ENCODE results near the gene NDUFA13. TPM values are rescaled to one million over a fixed set of nuclear protein-coding genes. Genes with fewer than 3 reads are reported as not detected.

Gene NDUFA13
- polyA plus RNA-seq, 1 donor from 2014 or later, result 266 TPM

- Histone ChIP-seq H3K9me2 (ENCODE audit: insufficient read depth, low read length) (no peaks in the 10 kb centered on the region), H2AFZ (ENCODE audit: low read depth, low read length) (no peak overlapping the region), H3K27ac (ENCODE audit: low read length) (no peak overlapping the region), H3K36me3 (ENCODE audit: insufficient read depth, low read length) (peaks cover 5% of the 10 kb centered on the region), H3F3A (ENCODE audit: insufficient read depth, low read length, poor library complexity, severe bottlenecking) (no peaks in the 10 kb centered on the region), H3K9ac (ENCODE audit: low read length) (no peak overlapping the region), H4K20me1 (ENCODE audit: insufficient read depth) (no peaks in the 10 kb centered on the region), H3K9me3 (ENCODE audit: low read length) (no peaks in the 10 kb centered on the region), H3K79me2 (replicated peaks; ENCODE audit: insufficient read depth, low read length) (no peaks in the 10 kb centered on the region), H3K4me2 (ENCODE audit: low read length) (no peak overlapping the region), H3K4me3 (ENCODE audit: low read length) (no peak overlapping the region), H3K27me3 (ENCODE audit: insufficient read depth, low read depth, low read length) (no peaks in the 10 kb centered on the region)
- no peak for TF ChIP-seq TAF1 (IDR thresholded peaks at IDR 0.05; ENCODE audit: low read depth)
- TF ChIP-seq CTCF (IDR thresholded peaks at IDR 0.05; ENCODE audit: poor library complexity, severe bottlenecking), result no peak
- TF ChIP-seq MXI1 (conservative IDR thresholded peaks at IDR 0.05; ENCODE audit: poor library complexity, severe bottlenecking), result no peak
- no peak for TF ChIP-seq EP300 (conservative IDR thresholded peaks at IDR 0.05; ENCODE audit: poor library complexity, severe bottlenecking)
Observed at GRCh38 chr19:19501798-19502197, 14.2 kb upstream of the NDUFA13 start.

- no peak overlapping the region for H3K4me2 ChIP-seq (ENCODE audit: low read length)
- no peak for TF ChIP-seq RAD21 (conservative IDR thresholded peaks at IDR 0.05)
- H3F3A ChIP-seq (ENCODE audit: insufficient read depth, low read length, poor library complexity, severe bottlenecking), result no peaks in the 10 kb centered on the region
- H3K27ac ChIP-seq (ENCODE audit: low read length), result no peak overlapping the region
- no peaks in the 10 kb centered on the region for H3K27me3 ChIP-seq (ENCODE audit: insufficient read depth, low read depth, low read length)
- no peaks in the 10 kb centered on the region for H3K9me3 ChIP-seq (ENCODE audit: low read length)
- no peaks in the 10 kb centered on the region for H3K9me2 ChIP-seq (ENCODE audit: insufficient read depth, low read length)
- H3K9ac ChIP-seq (ENCODE audit: low read length), result no peak overlapping the region
- no peaks in the 10 kb centered on the region for H3K79me2 ChIP-seq (replicated peaks; ENCODE audit: insufficient read depth, low read length)
- peaks cover 5% of the 10 kb centered on the region for H3K36me3 ChIP-seq (ENCODE audit: insufficient read depth, low read length)
- H3K4me3 ChIP-seq (ENCODE audit: low read length), result no peak overlapping the region
- no peaks in the 10 kb centered on the region for H4K20me1 ChIP-seq (ENCODE audit: insufficient read depth)
- H2AFZ ChIP-seq (ENCODE audit: low read depth, low read length), result no peak overlapping the region
Observed at GRCh38 chr19:19502281-19502680, 13.7 kb upstream of the NDUFA13 start.

GRCh38 chr19:19502808-19503602 lies 13.0 kb upstream of the NDUFA13 start:
- Histone ChIP-seq H3K9me3 (ENCODE audit: low read length) (no peaks in the 10 kb centered on the region), H3F3A (ENCODE audit: insufficient read depth, low read length, poor library complexity, severe bottlenecking) (no peaks in the 10 kb centered on the region), H3K4me2 (ENCODE audit: low read length) (no peak overlapping the region), H3K9ac (ENCODE audit: low read length) (no peak overlapping the region), H3K36me3 (ENCODE audit: insufficient read depth, low read length) (peaks cover 5% of the 10 kb centered on the region), H2AFZ (ENCODE audit: low read depth, low read length) (no peak overlapping the region), H3K27me3 (ENCODE audit: insufficient read depth, low read depth, low read length) (no peaks in the 10 kb centered on the region), H3K79me2 (replicated peaks; ENCODE audit: insufficient read depth, low read length) (no peaks in the 10 kb centered on the region), H3K9me2 (ENCODE audit: insufficient read depth, low read length) (no peaks in the 10 kb centered on the region), H4K20me1 (ENCODE audit: insufficient read depth) (no peaks in the 10 kb centered on the region), H3K4me3 (ENCODE audit: low read length) (no peak overlapping the region), H3K27ac (ENCODE audit: low read length) (no peak overlapping the region)
- TF ChIP-seq EP300 (conservative IDR thresholded peaks at IDR 0.05; ENCODE audit: poor library complexity, severe bottlenecking), result no peak
- TF ChIP-seq RAD21 (conservative IDR thresholded peaks at IDR 0.05), result no peak
- no peak for TF ChIP-seq TAF1 (IDR thresholded peaks at IDR 0.05; ENCODE audit: low read depth)
- TF ChIP-seq REST (IDR thresholded peaks at IDR 0.05; ENCODE audit: borderline replicate concordance), result no peak
- no peak for TF ChIP-seq SMC3 (conservative IDR thresholded peaks at IDR 0.05; ENCODE audit: poor library complexity)
- no peak for TF ChIP-seq POLR2AphosphoS5 (IDR thresholded peaks at IDR 0.05)
- TF ChIP-seq MXI1 (conservative IDR thresholded peaks at IDR 0.05; ENCODE audit: poor library complexity, severe bottlenecking), result no peak
- no peak for TF ChIP-seq EZH2 (IDR thresholded peaks at IDR 0.05; ENCODE audit: borderline replicate concordance, insufficient read depth, low read length, poor library complexity, severe bottlenecking)
- TF ChIP-seq CTCF (IDR thresholded peaks at IDR 0.05; ENCODE audit: poor library complexity, severe bottlenecking), result no peak
